ENCODE measurements around the gene PSMC2.
"Not testable (repeated sequence)": the region's sequence is repeated elsewhere in the genome, so short reads cannot be mapped to it uniquely, and the experiment has no call there.

PSMC2 gene

DNA sequence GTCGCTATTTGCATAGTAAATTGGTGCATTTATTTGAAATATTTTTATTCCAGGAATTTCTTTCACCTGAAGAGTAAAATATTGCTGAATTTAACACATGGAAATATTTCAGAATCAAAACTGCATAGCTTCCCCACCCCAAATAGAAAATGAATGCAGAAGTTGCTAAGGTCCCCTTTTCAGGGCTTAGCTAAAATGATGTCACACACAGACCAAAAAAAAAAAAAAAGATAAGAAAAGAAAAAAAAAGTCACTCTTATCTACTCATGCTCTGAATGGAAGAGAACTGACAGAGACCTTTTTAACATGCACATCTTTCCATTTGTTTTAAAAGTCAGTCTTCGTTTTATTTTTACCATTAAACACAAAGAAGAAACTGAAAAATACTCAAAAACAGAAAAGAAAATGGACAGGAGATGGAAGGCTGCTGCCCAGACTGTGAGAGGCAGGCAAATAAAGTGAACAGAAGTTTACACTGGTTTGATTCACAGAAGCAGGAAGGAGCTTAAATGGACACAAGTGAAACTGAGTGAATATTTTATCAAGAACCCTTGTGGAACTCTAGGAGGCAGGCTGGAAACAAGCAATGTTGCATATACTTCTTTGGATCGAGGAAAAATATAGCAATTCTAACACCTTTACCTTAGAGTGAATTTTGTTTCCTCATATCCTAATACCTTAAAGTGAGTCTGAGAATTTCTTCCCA lies 32.0 kb downstream of the PSMC2 start:
- no peak for DNase-seq (ENCODE audit: low read depth)

DNA sequence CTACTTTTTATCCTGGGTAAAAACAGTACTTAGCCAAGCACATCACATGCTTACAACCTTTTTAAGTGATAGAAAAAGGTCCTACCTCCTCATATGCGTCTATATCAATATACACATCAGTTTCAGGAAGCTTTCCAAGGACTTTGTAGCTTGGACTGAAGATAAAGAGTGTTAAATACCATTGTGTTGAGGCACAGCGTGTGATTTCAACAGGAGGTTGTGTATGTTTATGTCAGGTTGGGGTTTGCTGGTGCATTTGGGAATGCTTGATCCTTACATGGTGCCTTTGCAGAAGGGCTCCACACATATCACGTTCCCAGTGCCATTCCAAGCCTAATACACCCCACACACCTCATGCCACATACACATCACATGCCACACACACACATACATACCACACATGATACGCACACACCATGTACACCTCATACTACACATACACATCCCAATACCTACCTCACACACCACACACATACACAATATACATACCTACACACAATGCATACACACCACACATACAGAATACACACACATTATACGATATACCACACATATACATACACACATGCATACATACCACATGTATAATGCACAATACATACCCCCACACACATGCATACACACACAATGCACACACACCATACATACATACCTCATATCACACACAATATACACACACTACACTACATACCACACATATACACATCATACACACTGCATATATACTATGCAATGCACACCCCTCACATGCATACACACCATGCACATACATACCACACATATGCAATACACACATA lies 33.1 kb downstream of the PSMC2 start:
- DNase-seq (ENCODE audit: low read depth), result no peak

DNA sequence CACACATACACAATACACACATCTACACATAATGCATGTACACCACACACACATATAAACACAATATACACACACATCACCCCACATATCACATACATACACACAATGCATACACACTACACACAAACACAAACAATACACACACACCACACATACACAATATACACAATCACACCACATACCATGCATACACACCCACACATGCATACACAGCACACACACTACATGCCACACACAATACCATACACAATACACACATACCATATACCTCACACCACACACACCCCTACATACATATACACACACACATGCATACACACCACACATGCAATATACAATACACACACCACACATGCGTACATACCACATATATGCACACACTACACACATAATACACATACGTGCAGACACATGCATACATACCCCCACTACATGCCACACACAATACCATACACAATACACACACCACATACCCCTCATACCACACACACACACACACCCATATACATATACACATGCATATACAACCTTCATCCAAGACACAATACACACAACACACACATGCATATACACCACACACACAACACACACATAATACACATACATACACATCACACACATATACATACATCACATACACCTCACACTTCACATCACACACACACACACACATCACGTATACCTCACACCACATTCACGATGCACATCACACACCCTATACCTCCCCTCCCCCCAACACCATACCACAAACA lies 34.0 kb downstream of the PSMC2 start:
- DNase-seq (ENCODE audit: low read depth), result no peak

DNA sequence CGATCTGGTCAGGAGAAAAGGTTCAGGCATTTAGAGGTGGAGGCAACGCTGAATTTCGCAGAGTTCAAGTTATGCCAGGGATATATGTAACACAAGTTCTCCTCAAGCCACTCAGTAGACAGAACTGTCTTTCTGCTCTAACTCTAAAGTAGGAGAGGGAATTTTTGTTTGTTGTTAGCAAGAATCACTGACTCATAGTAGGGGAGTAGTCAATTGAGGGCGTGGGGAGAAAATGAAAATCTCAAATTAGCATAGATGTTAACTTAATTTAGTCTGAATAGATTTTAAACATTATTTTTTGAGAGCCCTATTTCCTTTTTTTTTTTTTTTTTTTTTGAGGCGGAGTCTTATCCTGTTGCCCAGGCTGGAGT lies 34.6 kb downstream of the PSMC2 start:
- no peak for DNase-seq (ENCODE audit: low read depth)

DNA sequence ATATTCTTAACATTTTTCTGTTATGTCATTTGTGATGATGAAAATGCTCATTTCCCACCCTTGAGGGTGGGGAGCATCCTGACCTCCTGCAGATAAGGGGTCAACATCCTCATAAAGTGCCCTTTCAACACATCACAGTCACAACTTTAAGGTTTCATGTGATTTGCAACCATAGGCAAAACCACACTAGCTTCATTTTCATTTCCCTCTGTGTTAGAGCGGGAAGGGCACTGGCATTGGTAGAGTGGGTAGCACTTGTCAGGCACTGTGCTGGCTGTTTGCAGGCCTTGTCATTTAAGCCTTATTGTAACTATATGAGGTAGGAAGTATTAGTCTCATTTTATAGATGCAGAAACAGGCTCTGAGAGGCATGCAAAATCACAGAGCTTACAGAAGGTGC lies 39.8 kb downstream of the PSMC2 start:
- no peak for DNase-seq (ENCODE audit: low read depth)

DNA sequence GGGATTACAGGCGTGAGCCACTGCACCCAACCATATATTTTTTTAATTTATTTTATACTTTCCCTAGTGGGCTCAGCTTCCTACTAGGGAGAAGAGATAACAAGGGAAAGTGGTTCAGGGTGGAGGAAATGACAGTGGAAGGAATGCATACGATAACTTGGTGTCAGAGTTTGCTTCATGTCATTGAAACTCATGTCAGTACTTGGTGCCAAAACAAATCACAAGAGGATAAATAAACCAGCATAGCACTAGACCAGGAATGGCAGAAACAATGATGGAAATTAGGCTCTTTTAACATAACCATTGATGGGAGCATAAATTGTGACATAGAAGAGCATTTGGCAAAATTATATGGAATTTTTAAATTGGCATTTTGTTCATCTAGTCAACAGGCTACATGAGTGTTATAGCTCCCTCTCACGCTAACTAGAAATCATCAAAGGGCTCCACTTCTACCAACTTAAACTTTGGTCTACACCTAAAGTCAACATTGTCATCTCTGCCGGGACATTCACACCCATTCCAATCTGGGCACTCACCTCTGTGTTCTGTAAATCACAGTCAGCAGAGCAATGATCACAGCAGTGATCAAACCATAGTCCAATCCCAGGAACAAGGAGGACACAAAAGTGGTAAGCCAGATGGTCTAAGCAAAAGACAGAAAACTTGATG lies 41.2 kb downstream of the PSMC2 start:
- no peak for DNase-seq (ENCODE audit: low read depth)

DNA sequence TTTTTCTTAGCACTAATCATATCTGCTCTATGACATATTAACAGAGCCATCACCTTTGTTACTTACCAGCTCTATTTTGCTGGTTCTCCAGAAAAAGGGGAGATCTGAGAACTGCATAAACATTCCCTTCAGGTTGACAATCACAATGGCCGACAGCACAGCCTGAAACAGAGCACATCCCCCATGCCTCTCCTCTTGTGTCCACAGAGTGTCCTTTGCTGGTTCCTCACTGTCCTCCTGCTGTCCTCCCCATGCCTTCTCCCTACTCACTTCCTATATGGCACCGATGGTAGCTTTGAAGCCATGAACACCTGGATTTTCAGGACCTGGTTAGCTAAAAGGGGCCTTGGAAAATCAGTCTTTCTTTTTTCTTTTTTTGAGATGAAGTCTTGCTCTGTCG lies 41.8 kb downstream of the PSMC2 start:
- DNase-seq (ENCODE audit: low read depth), result no peak

DNA sequence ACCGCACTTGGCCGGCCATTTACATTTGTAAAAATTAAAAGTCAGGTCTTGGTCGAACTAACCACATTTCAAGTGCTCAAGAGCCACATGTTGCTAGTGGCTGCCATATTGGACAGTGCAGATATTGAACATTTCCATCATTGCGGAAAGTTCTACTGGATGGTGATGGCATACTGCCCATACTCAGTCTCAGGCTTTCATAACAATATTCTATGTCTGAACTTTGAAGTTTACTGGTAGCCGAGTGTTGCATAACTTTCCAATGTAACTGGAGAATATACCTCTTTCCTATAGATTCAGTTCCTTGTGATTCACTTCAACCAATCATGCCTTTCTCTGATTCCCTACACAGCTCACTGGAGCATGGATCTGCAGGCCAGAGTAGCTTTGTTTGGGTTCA lies 43.7 kb downstream of the PSMC2 start:
- no peak for DNase-seq (ENCODE audit: low read depth)

DNA sequence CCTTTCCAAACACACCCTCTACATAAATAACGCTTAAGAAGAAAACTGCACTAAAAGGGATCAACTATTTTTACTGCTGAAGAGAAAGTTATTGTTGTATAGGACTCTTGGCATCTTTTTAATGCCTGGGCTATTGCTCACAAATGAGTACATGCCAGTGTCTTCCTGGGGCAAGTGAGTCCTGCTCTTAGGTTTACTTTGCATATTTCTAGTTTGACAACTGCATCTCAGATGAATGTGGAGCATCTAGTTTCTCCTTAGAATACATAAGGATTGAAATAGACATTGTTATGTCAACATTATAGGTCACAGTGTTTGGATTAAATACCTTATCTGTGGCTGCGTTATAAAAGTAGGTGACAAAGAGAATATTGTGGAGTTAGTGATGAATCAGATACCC lies 44.5 kb downstream of the PSMC2 start:
- DNase-seq (ENCODE audit: low read depth), result no peak

DNA sequence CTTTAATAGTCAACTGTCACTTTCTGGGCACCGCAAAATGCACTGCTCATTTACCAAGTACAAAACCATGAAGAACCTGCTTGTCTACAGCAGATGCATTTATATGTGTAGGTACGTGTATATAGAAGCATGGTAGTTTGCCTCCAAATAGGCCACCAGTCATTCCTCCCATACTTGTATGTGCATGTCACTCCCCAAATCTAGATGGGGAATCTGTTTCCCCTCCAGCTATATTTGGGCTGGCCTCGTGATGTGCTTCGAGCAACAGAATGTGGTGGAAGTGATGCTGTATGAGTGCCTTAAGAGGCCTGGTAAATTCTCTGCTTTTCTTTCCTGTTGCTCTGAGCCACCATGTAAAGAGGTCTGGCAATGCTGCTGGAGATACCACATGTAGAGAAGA lies 47.1 kb downstream of the PSMC2 start:
- DNase-seq (ENCODE audit: low read depth), result no peak

DNA sequence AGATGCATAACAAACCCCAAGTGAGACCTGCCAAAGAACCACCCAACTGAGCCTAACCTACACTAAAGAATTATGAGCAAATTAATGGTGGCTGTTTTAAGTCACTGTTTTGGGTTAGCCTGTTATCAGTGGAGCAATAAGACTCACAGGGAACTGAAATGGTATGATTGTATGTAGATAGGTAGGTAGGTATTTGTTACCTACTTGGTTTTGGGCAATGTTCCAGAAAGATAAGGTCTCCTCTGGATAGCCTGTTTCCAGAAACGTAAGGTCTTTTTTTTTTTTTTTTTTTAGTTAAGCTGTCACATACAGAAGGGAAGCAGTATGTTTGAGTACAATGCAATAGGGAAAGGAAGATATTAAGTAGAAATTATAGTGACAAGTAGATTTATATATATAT lies 47.6 kb downstream of the PSMC2 start:
- no peak for DNase-seq (ENCODE audit: low read depth)

DNA sequence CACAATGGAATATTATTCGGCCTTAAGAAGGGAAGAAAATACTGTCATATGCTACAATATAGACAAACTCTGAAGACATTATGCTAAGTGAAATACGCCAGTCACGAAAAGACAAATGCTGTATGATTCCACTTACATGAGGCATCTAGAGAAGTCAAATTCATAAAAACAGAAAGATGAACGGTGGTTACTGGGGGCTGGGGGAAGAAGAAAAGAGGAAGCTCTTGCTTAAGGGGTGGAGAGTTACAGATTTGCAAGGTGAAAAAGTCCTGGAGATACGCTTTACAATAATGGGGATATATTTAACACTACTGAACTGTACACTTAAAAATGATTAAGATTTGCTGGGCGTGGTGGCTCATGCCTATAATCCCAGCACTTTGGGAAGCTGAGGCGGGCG lies 49.0 kb downstream of the PSMC2 start:
- DNase-seq (ENCODE audit: low read depth), result no peak

DNA sequence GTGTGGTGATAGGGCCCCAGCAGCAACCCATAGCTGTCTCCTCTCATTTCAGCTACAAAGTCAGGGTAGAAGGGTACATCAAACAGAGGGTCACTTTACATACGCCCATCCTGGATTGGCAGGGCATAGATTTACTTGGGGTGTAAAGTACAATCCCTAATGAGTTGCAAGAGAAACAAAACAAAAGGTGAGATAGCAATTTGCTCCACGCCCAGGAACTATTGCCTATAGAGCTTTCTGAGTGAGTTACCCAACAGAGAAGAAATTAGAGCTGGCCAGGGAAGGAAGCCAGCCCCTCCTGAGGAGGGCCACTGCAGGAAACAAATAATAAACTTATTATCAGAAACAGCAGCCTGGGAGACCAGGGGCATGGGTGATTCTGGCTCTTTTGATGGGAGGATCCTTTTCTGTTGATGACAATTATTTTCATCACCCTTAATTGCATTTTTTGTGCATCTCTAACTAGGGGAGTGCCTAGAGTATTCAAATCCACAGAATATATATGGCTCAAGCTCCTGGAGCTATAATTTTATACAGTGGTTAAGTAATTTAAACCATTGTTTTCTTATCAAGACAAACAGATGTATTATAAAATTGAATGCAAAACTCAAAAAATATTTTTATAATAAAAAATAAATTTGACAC lies 51.2 kb downstream of the PSMC2 start:
- no peak for DNase-seq (ENCODE audit: low read depth)

DNA sequence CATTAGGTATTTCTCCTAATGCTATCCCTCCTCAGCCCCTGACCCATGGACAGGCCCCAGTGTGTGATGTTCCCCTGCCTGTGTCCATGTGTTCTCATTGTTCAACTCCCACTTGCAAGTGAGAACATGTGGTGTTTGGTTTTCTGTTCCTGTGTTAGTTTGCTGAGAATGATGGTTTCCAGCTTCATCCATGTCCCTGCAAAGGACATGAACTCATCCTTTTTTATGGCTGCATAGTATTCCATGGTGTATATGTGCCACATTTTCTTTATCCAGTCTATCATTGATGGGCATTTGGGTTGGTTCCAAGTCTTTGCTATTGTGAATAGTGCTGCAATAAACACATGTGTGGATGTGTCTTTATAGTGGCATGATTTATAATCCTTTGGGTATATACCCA lies 52.2 kb downstream of the PSMC2 start:
- DNase-seq (ENCODE audit: low read depth), result not testable (repeated sequence)

DNA sequence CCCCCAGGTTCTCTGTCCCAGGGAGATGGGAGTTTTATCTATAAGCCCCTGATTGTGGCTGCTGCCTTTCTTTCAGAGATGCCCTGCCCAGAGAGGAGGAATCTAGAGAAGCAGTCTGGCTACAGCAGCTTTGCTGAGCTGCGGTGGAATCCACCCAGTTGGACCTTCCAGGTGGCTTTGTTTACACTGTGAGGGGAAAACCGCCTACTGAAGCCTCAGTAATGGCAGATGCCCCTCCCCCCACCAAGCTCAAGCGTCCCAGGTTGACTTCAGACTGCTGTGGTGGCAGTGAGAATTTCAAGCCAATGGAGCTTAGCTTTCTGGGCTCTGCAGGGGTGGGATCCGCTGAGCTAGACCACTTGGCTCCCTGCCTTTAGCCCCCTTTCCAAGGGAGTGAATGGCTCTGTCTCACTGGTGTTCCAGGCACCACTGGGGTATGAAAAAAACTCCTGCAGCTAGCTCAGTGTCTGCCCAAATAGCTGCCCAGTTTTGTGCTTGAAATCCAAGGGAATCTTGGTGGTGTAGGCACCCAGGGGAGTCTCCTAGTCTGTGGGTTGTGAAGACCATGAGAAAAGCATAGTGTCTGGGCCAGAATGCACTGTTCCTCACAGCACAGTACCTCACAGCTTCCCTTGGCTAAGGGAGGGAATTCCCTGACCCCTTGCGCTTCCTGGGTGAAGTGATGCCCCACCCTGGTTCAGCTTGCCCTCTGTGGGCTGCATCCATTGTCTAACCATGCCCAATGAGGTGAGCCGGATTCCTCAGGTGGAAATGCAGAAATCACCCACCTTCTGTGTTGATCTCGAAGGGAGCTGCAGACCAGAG lies 58.6 kb downstream of the PSMC2 start:
- not testable (repeated sequence) for DNase-seq (ENCODE audit: low read depth)

DNA sequence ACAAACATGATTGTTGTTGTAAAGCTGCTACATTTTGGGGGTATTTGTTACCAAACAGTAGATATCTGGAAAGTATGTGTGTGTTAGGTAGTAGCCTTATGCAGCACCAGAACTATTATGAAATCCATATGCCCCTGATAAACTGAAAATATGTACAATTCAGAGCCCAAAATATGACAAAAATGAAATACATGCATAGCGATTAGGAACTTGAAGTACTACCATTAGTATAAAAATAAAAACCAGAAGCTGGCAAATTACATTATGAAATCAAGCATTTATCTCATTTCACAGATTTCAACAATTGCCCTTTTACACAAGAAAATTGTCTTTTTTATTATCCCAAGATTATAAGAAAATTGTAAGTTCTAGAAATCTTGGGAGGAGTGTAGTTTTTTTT lies 64.7 kb downstream of the PSMC2 start:
- DNase-seq (ENCODE audit: low read depth), result no peak

DNA sequence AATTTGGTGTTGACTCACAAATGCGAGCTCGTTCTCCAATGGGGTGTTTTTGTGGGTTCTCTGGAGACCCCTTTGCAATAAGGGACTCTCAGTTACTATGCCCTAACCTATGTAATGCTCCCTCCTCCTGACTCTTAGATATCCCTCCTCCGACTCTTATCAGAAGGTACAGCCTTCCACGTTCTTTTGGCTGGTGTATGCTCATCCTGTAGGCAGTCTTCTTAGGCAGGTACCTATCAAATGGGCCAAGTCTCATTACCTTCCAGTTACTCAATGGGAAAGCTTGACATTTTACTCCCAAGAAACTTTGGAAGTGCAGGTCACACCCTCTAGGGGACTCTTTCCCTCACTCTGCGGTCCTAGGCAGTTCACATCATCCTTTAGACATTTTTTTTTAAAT lies 66.0 kb downstream of the PSMC2 start:
- DNase-seq (ENCODE audit: low read depth), result no peak

DNA sequence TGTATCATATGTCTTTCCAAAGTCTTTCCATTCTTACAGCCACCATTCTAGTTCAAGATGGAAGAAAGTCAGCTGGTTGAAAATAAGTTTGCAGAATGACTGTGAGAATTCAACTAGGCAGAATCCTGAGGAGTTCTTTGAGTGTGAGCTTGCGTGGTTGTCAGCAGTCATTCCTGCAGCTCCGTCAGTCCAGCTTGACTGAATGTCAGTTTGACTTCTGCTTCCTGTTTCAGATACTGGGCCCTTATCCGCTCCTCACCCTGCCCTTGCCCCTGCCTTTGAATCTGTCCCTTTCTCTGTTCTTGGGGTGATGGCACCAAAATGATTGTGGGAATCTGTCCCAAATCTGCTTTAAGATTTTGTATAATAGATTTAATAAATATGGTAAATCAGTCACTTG lies 70.8 kb downstream of the PSMC2 start:
- DNase-seq (ENCODE audit: low read depth), result no peak
